ENCODE measurements around the gene RBMX.

Gene RBMX

GRCh38 chrX:136865270-136866158 lies 15.0 kb downstream of the RBMX start:
- FAIRE-seq (no peak), DNase-seq (ENCODE audit: insufficient read length, low spot score) (no peak)
- TF ChIP-seq POLR2A (IDR thresholded peaks at IDR 0.05; ENCODE audit: low read depth, low read length) = no peak
- TF ChIP-seq TAF1 (IDR thresholded peaks at IDR 0.05; ENCODE audit: low read depth, low read length) = no peak
- no peak for TF ChIP-seq SPI1 (IDR thresholded peaks at IDR 0.05; ENCODE audit: low read depth, low read length)
- no peak for TF ChIP-seq POLR2AphosphoS5 (IDR thresholded peaks at IDR 0.05; ENCODE audit: low read depth, low read length)
- no peak for TF ChIP-seq PAX5 (IDR thresholded peaks at IDR 0.05; ENCODE audit: insufficient read depth, low read length, severe bottlenecking)
- no peak for TF ChIP-seq POU2F2 (IDR thresholded peaks at IDR 0.05; ENCODE audit: low read depth, low read length)

GRCh38 chrX:136863826-136864225 lies 16.7 kb downstream of the RBMX start:
- TF ChIP-seq POU2F2 (IDR thresholded peaks at IDR 0.05; ENCODE audit: low read depth, low read length) (no peak), POLR2A (IDR thresholded peaks at IDR 0.05; ENCODE audit: low read depth, low read length) (no peak)
- no peak for DNase-seq (ENCODE audit: insufficient read length, low spot score)
- no peak for FAIRE-seq

GRCh38 chrX:136862546-136862945 lies 18.0 kb downstream of the RBMX start:
- DNase-seq (ENCODE audit: insufficient read length, low spot score) (no peak), FAIRE-seq (no peak)
- no peak for TF ChIP-seq PAX5 (IDR thresholded peaks at IDR 0.05; ENCODE audit: insufficient read depth, low read length, severe bottlenecking)
- TF ChIP-seq POU2F2 (IDR thresholded peaks at IDR 0.05; ENCODE audit: low read depth, low read length) = no peak
- no peak for TF ChIP-seq POLR2A (IDR thresholded peaks at IDR 0.05; ENCODE audit: low read depth, low read length)
- TF ChIP-seq POLR2AphosphoS5 (IDR thresholded peaks at IDR 0.05; ENCODE audit: low read depth, low read length) = no peak
- no peak for TF ChIP-seq TAF1 (IDR thresholded peaks at IDR 0.05; ENCODE audit: low read depth, low read length)
- no peak for TF ChIP-seq SPI1 (IDR thresholded peaks at IDR 0.05; ENCODE audit: low read depth, low read length)

- FAIRE-seq = no peak
- DNase-seq (ENCODE audit: insufficient read length, low spot score) = no peak
- TF ChIP-seq POLR2AphosphoS5 (IDR thresholded peaks at IDR 0.05; ENCODE audit: low read depth, low read length) (no peak), SPI1 (IDR thresholded peaks at IDR 0.05; ENCODE audit: low read depth, low read length) (no peak), POLR2A (IDR thresholded peaks at IDR 0.05; ENCODE audit: low read depth, low read length) (no peak), POU2F2 (IDR thresholded peaks at IDR 0.05; ENCODE audit: low read depth, low read length) (no peak), TAF1 (IDR thresholded peaks at IDR 0.05; ENCODE audit: low read depth, low read length) (no peak), PAX5 (IDR thresholded peaks at IDR 0.05; ENCODE audit: insufficient read depth, low read length, severe bottlenecking) (no peak)
Observed at GRCh38 chrX:136861877-136862276, 18.6 kb downstream of the RBMX start.

GRCh38 chrX:136858007-136858756 lies 22.3 kb downstream of the RBMX start:
- DNase-seq (ENCODE audit: insufficient read length, low spot score) (no peak), FAIRE-seq (peak; percentile 31)
- TF ChIP-seq SPI1 (IDR thresholded peaks at IDR 0.05; ENCODE audit: low read depth, low read length) = no peak
- TF ChIP-seq POLR2A (IDR thresholded peaks at IDR 0.05; ENCODE audit: low read depth, low read length) = no peak
- TF ChIP-seq POLR2AphosphoS5 (IDR thresholded peaks at IDR 0.05; ENCODE audit: low read depth, low read length) = no peak
- no peak for TF ChIP-seq POU2F2 (IDR thresholded peaks at IDR 0.05; ENCODE audit: low read depth, low read length)

GRCh38 chrX:136856551-136856950 lies 24.0 kb downstream of the RBMX start:
- FAIRE-seq (no peak), DNase-seq (ENCODE audit: insufficient read length, low spot score) (no peak)
- no peak for TF ChIP-seq POLR2A (IDR thresholded peaks at IDR 0.05; ENCODE audit: low read depth, low read length)
- TF ChIP-seq SPI1 (IDR thresholded peaks at IDR 0.05; ENCODE audit: low read depth, low read length) = peak; percentile 91

GRCh38 chrX:136856050-136856449 lies 24.5 kb downstream of the RBMX start:
- DNase-seq (ENCODE audit: insufficient read length, low spot score) (no peak), FAIRE-seq (no peak)
- no peak for TF ChIP-seq POLR2A (IDR thresholded peaks at IDR 0.05; ENCODE audit: low read depth, low read length)
- no peak for TF ChIP-seq SPI1 (IDR thresholded peaks at IDR 0.05; ENCODE audit: low read depth, low read length)
- TF ChIP-seq POLR2AphosphoS5 (IDR thresholded peaks at IDR 0.05; ENCODE audit: low read depth, low read length) = no peak
- TF ChIP-seq TAF1 (IDR thresholded peaks at IDR 0.05; ENCODE audit: low read depth, low read length) = no peak
- no peak for TF ChIP-seq PAX5 (IDR thresholded peaks at IDR 0.05; ENCODE audit: insufficient read depth, low read length, severe bottlenecking)
- no peak for TF ChIP-seq POU2F2 (IDR thresholded peaks at IDR 0.05; ENCODE audit: low read depth, low read length)

GRCh38 chrX:136851526-136851925 lies 29.0 kb downstream of the RBMX start:
- DNase-seq (ENCODE audit: insufficient read length, low spot score) (no peak), FAIRE-seq (no peak)
- no peak for TF ChIP-seq POU2F2 (IDR thresholded peaks at IDR 0.05; ENCODE audit: low read depth, low read length)
- no peak for TF ChIP-seq PAX5 (IDR thresholded peaks at IDR 0.05; ENCODE audit: insufficient read depth, low read length, severe bottlenecking)
- TF ChIP-seq POLR2A (IDR thresholded peaks at IDR 0.05; ENCODE audit: low read depth, low read length) = no peak
- no peak for TF ChIP-seq SPI1 (IDR thresholded peaks at IDR 0.05; ENCODE audit: low read depth, low read length)
- no peak for TF ChIP-seq TAF1 (IDR thresholded peaks at IDR 0.05; ENCODE audit: low read depth, low read length)
- no peak for TF ChIP-seq POLR2AphosphoS5 (IDR thresholded peaks at IDR 0.05; ENCODE audit: low read depth, low read length)

- no peak for DNase-seq (ENCODE audit: insufficient read length, low spot score)
- TF ChIP-seq POLR2AphosphoS5 (IDR thresholded peaks at IDR 0.05; ENCODE audit: low read depth, low read length) (no peak), PAX5 (IDR thresholded peaks at IDR 0.05; ENCODE audit: insufficient read depth, low read length, severe bottlenecking) (no peak), SPI1 (IDR thresholded peaks at IDR 0.05; ENCODE audit: low read depth, low read length) (no peak), POU2F2 (IDR thresholded peaks at IDR 0.05; ENCODE audit: low read depth, low read length) (no peak), POLR2A (IDR thresholded peaks at IDR 0.05; ENCODE audit: low read depth, low read length) (no peak), TAF1 (IDR thresholded peaks at IDR 0.05; ENCODE audit: low read depth, low read length) (no peak)
- FAIRE-seq = no peak
Observed at GRCh38 chrX:136850441-136851175, 29.9 kb downstream of the RBMX start.

Data from GM12891 (cell line).